ENCODE measurements around the gene LMCD1. TPM values are rescaled to one million over a fixed set of nuclear protein-coding genes. Genes with fewer than 3 reads are reported as not detected.
A peak's percentile ranks its signal among the peaks of the same experiment; 100 is the strongest.

Gene LMCD1
- total and polyA plus RNA-seq, 9 donors: 114 to 221 (median 185) TPM

DNA sequence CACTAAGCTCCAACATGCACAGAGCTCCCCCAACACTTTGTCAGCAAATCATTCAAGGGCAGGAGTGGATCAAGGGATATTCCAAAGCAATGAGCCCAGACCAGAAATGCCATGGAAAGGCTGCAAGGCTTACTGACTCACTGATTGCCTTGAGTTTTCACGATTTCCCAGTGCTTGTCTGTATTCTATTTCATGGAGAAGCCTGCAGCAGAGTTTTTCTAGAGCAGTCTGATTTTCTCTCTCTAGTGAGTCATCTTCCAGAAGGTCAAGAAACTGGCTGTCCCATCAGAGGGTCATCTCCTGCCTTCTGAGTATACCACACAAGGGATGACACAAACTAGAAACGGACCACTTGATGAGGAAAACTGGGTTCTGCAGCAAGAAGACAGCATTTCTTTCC is 16.5 kb downstream of the LMCD1 start:
- no peak for DNase-seq
- Histone ChIP-seq H3K4me1 (ENCODE audit: control insufficient read depth, insufficient read depth, low read length) (peaks cover 24% of the 10 kb centered on the region), H3K9me3 (replicated peaks; ENCODE audit: control insufficient read depth, low read depth, low read length) (no peaks in the 10 kb centered on the region), H3K27ac (ENCODE audit: low read length) (no peak overlapping the region), H3K27me3 (ENCODE audit: control insufficient read depth, insufficient read depth, low read length) (no peaks in the 10 kb centered on the region), H3K36me3 (ENCODE audit: control insufficient read depth, insufficient read depth, low read length) (peaks cover 21% of the 10 kb centered on the region), H3K4me3 (ENCODE audit: low read length) (no peak overlapping the region)
- 61% methylated on average over 2 of the region's 2 CpGs for WGBS (ENCODE audit: insufficient coverage)

- Histone ChIP-seq H3K4me1 (ENCODE audit: control insufficient read depth, insufficient read depth, low read length) (peaks cover 28% of the 10 kb centered on the region), H3K36me3 (ENCODE audit: control insufficient read depth, insufficient read depth, low read length) (peaks cover 27% of the 10 kb centered on the region)
Measured at GRCh38 chr3:8519156-8519555, 17.5 kb downstream of the LMCD1 start.

GRCh38 chr3:8519774-8520448 is 18.3 kb downstream of the LMCD1 start:
- Histone ChIP-seq H3K9me3 (replicated peaks; ENCODE audit: control insufficient read depth, low read depth, low read length) (no peaks in the 10 kb centered on the region), H3K4me1 (ENCODE audit: control insufficient read depth, insufficient read depth, low read length) (peaks cover 28% of the 10 kb centered on the region), H3K36me3 (ENCODE audit: control insufficient read depth, insufficient read depth, low read length) (peaks cover 27% of the 10 kb centered on the region), H3K4me3 (ENCODE audit: low read length) (no peak overlapping the region), H3K27me3 (ENCODE audit: control insufficient read depth, insufficient read depth, low read length) (no peaks in the 10 kb centered on the region), H3K27ac (ENCODE audit: low read length) (peak overlapping the region; percentile 65)
- WGBS (ENCODE audit: insufficient coverage): no CpG with 5 or more reads among the region's 2 CpGs
- no peak for DNase-seq

More at GRCh38 chr3:8519156-8519555, 17.5 kb downstream of the LMCD1 start:
- no peaks in the 10 kb centered on the region for H3K9me3 ChIP-seq (replicated peaks; ENCODE audit: control insufficient read depth, low read depth, low read length)
- DNase-seq: peak; percentile 89
- H3K4me3 ChIP-seq (ENCODE audit: low read length): no peak overlapping the region
- WGBS (ENCODE audit: insufficient coverage): no CpG with 5 or more reads among the region's 3 CpGs
- H3K27me3 ChIP-seq (ENCODE audit: control insufficient read depth, insufficient read depth, low read length): no peaks in the 10 kb centered on the region
- no peak overlapping the region for H3K27ac ChIP-seq (ENCODE audit: low read length)

DNA sequence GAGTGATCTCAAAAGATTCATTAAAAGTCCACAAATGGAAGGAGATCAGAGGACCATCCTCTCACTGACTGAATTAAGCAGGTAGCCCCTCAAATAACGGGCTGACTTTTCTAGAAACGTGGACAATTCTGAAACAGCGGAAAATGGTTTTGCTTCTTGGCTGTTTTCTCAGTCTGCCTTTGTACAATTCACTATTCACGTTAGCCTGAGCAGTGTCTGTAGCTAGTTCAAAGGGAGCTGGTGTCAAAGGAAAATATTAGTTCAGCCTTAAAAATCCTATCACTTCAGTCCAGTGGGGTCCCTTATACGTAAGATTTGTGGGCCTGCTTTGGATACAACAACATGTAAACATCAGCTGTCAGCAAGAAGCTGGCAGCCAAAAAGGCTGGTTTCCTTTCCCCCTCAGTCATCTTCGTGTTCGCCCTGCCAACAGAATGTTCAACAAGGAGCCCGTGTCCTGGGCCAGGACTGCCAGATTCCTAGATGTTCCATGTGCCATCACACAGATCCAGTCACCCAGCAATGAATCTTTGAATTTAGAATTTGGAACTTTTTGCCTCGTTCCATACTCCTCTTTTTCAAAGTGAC is 19.3 kb downstream of the LMCD1 start:
- no peaks in the 10 kb centered on the region for H3K9me3 ChIP-seq (replicated peaks; ENCODE audit: control insufficient read depth, low read depth, low read length)
- peaks cover 22% of the 10 kb centered on the region for H3K36me3 ChIP-seq (ENCODE audit: control insufficient read depth, insufficient read depth, low read length)
- H3K4me3 ChIP-seq (ENCODE audit: low read length): no peak overlapping the region
- peaks cover 25% of the 10 kb centered on the region for H3K4me1 ChIP-seq (ENCODE audit: control insufficient read depth, insufficient read depth, low read length)
- DNase-seq: no peak
- peak overlapping the region; percentile 52 for H3K27ac ChIP-seq (ENCODE audit: low read length)
- no peaks in the 10 kb centered on the region for H3K27me3 ChIP-seq (ENCODE audit: control insufficient read depth, insufficient read depth, low read length)
- WGBS (ENCODE audit: insufficient coverage): 58% methylated on average over 4 of the region's 9 CpGs

- no peak for DNase-seq
- Histone ChIP-seq H3K9me3 (replicated peaks; ENCODE audit: control insufficient read depth, low read depth, low read length) (no peaks in the 10 kb centered on the region), H3K27ac (ENCODE audit: low read length) (no peak overlapping the region), H3K4me1 (ENCODE audit: control insufficient read depth, insufficient read depth, low read length) (peaks cover 21% of the 10 kb centered on the region), H3K27me3 (ENCODE audit: control insufficient read depth, insufficient read depth, low read length) (no peaks in the 10 kb centered on the region), H3K36me3 (ENCODE audit: control insufficient read depth, insufficient read depth, low read length) (peaks cover 25% of the 10 kb centered on the region), H3K4me3 (ENCODE audit: low read length) (no peak overlapping the region)
- WGBS (ENCODE audit: insufficient coverage): no CpG with 5 or more reads among the region's 1 CpG
Measured at GRCh38 chr3:8523041-8523440, 21.4 kb downstream of the LMCD1 start.

DNA sequence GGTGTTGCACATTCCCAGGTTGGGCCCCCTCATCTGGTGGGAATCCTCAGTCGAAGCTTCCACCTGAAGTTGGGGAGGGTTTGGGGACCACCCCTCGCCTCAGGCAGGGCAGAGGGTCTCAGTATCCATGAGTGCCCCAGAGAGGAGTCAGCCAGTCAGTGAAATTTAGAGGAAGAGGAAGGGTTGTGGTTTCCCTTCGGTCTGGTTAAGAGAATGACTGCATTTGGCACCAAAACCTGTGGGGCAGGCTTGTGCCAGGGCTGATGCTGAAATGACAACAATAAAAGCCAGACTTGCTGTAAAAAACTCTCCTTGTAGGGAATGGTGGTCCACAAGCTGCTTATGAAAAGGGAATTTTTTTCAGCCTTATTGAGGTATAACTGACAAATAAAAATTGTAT is 22.6 kb downstream of the LMCD1 start:
- Histone ChIP-seq H3K36me3 (ENCODE audit: control insufficient read depth, insufficient read depth, low read length) (peaks cover 21% of the 10 kb centered on the region), H3K4me3 (ENCODE audit: low read length) (no peak overlapping the region), H3K27me3 (ENCODE audit: control insufficient read depth, insufficient read depth, low read length) (no peaks in the 10 kb centered on the region), H3K27ac (ENCODE audit: low read length) (no peak overlapping the region), H3K9me3 (replicated peaks; ENCODE audit: control insufficient read depth, low read depth, low read length) (no peaks in the 10 kb centered on the region), H3K4me1 (ENCODE audit: control insufficient read depth, insufficient read depth, low read length) (peaks cover 27% of the 10 kb centered on the region)
- DNase-seq: no peak
- WGBS (ENCODE audit: insufficient coverage): 32% methylated on average over 2 of the region's 3 CpGs

- Histone ChIP-seq H3K36me3 (ENCODE audit: control insufficient read depth, insufficient read depth, low read length) (peaks cover 22% of the 10 kb centered on the region), H3K27ac (ENCODE audit: low read length) (no peak overlapping the region), H3K27me3 (ENCODE audit: control insufficient read depth, insufficient read depth, low read length) (no peaks in the 10 kb centered on the region), H3K4me1 (ENCODE audit: control insufficient read depth, insufficient read depth, low read length) (peaks cover 29% of the 10 kb centered on the region), H3K4me3 (ENCODE audit: low read length) (no peak overlapping the region), H3K9me3 (replicated peaks; ENCODE audit: control insufficient read depth, low read depth, low read length) (no peaks in the 10 kb centered on the region)
- no peak for DNase-seq
- WGBS (ENCODE audit: insufficient coverage): no CpG with 5 or more reads among the region's 5 CpGs
Measured at GRCh38 chr3:8524656-8525399, 23.2 kb downstream of the LMCD1 start.

- peaks cover 28% of the 10 kb centered on the region for H3K4me1 ChIP-seq (ENCODE audit: control insufficient read depth, insufficient read depth, low read length)
- DNase-seq: no peak
- peaks cover 27% of the 10 kb centered on the region for H3K36me3 ChIP-seq (ENCODE audit: control insufficient read depth, insufficient read depth, low read length)
- no peak overlapping the region for H3K27ac ChIP-seq (ENCODE audit: low read length)
- no peaks in the 10 kb centered on the region for H3K9me3 ChIP-seq (replicated peaks; ENCODE audit: control insufficient read depth, low read depth, low read length)
- whole genome bisulfite sequencing (ENCODE audit: insufficient coverage): 90% methylated on average over 2 of the region's 3 CpGs
- no peaks in the 10 kb centered on the region for H3K27me3 ChIP-seq (ENCODE audit: control insufficient read depth, insufficient read depth, low read length)
- H3K4me3 ChIP-seq (ENCODE audit: low read length): no peak overlapping the region
Measured at GRCh38 chr3:8525893-8526292, 24.3 kb downstream of the LMCD1 start.

DNA sequence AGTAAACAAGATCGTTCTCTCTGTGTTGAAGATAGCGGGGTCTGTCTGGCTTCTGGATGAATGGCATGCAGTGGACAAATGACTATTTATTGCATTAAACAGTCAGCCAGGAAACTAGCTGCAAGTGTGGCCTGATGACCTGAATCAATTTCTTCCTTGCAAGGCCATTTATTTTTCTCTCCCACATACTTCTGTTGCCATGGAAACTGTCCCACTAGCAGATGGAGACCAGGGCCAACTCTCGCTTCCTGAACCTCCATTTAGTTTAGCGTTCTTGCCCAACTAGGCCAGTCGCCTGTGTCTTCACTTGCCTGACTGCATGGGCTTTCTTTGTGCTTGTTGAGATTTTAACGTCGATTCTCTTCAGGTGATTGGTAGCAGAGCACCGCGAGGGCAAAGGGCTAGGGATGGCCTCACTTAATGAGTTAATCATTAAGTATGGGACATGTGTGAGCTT is 27.6 kb downstream of the LMCD1 start:
- H3K4me1 ChIP-seq (ENCODE audit: control insufficient read depth, insufficient read depth, low read length): peaks cover 30% of the 10 kb centered on the region
- H3K36me3 ChIP-seq (ENCODE audit: control insufficient read depth, insufficient read depth, low read length): peaks cover 27% of the 10 kb centered on the region
- peak overlapping the region; percentile 66 for H3K27ac ChIP-seq (ENCODE audit: low read length)
- DNase-seq: peak; percentile 92
- H3K9me3 ChIP-seq (replicated peaks; ENCODE audit: control insufficient read depth, low read depth, low read length): no peaks in the 10 kb centered on the region
- no peaks in the 10 kb centered on the region for H3K27me3 ChIP-seq (ENCODE audit: control insufficient read depth, insufficient read depth, low read length)
- H3K4me3 ChIP-seq (ENCODE audit: low read length): no peak overlapping the region
- WGBS (ENCODE audit: insufficient coverage): 65% methylated on average over 4 of the region's 9 CpGs

All from muscle of leg (tissue), 11 donors.